IMR-90 (cell line): ENCODE data around the gene TTC28. TPM values are rescaled to one million over a fixed set of nuclear protein-coding genes. Genes with fewer than 3 reads are reported as not detected.

Experiments
- ATAC-seq: fragments of 200-7000 bp; cut with Tn5 transposase; 2 replicates; pipeline ENCODE4 v1.9.1; 2020; ENCODE audit warnings: low read depth, mild to moderate bottlenecking, moderate library complexity
- BruUV-seq: library from RNA; stranded (reverse); fragments of 400-500 nt; replicated peaks from 2 replicates; lab custom pipeline; 2021; lab: Mats Ljungman, UMichigan
- CTCF ChIA-PET: fragments of 300-600 bp; formaldehyde crosslinking; extraction: SDS; loops from one replicate; lab custom pipeline; 2021; ENCODE audit warnings: antibody characterized with exemption; lab: Yijun Ruan, JAX
- POLR2A ChIA-PET: fragments of 300-600 bp; sonication (Branson Sonifier 250); formaldehyde crosslinking; loops from one replicate; lab custom pipeline; 2022; ENCODE audit warnings: antibody characterized with exemption; ENCODE audit not compliant: unreplicated experiment; lab: Charles Lee
- DNase-seq: peaks from one replicate; pipeline ENCODE4 v3.0.0; 2013
- H2AFZ ChIP-seq: replicated peaks from 2 replicates; pipeline ENCODE3; 2013; ENCODE audit warnings: low read length, mild to moderate bottlenecking; ENCODE audit not compliant: poor library complexity
- H2AK5ac ChIP-seq: 2 replicates; pipeline ENCODE4 v1.6.1; 2013; ENCODE audit warnings: low read depth, low read length, inconsistent platforms
- H2AK9ac ChIP-seq: replicated peaks from 2 replicates; pipeline ENCODE3; 2013; ENCODE audit warnings: mild to moderate bottlenecking, low read depth, low read length, moderate library complexity; ENCODE audit not compliant: poor library complexity
- H2BK120ac ChIP-seq: 2 replicates; pipeline ENCODE4 v1.6.1; 2013; ENCODE audit warnings: low read depth, low read length, inconsistent platforms
- H2BK15ac ChIP-seq: 3 replicates; pipeline ENCODE4 v1.6.1; 2013; ENCODE audit warnings: low read depth, low read length, inconsistent platforms
- H2BK20ac ChIP-seq: 2 replicates; pipeline ENCODE4 v1.6.1; 2013; ENCODE audit warnings: low read depth, mild to moderate bottlenecking, inconsistent platforms, low read length, moderate library complexity
- H2BK5ac ChIP-seq: 2 replicates; pipeline ENCODE4 v1.6.1; 2013; ENCODE audit warnings: mild to moderate bottlenecking, low read depth, low read length, inconsistent platforms; ENCODE audit not compliant: poor library complexity, severe bottlenecking
- H3K14ac ChIP-seq: replicated peaks from 2 replicates; pipeline ENCODE4 v1.6.1; 2013; ENCODE audit warnings: low read depth, low read length, inconsistent platforms
- H3K18ac ChIP-seq: 2 replicates; pipeline ENCODE4 v1.6.1; 2013; ENCODE audit warnings: low read depth, low read length, control low read depth
- H3K23ac ChIP-seq: 2 replicates; pipeline ENCODE4 v1.6.1; 2013; ENCODE audit warnings: low read depth, low read length, inconsistent platforms
- H3K27ac ChIP-seq: 2 replicates; pipeline ENCODE4 v1.5.1; 2013; ENCODE audit warnings: mild to moderate bottlenecking, control low read depth, low read length; ENCODE audit not compliant: insufficient read depth
- H3K27me3 ChIP-seq: 2 replicates; pipeline ENCODE4 v1.6.1; 2013; ENCODE audit warnings: low read length; ENCODE audit not compliant: control insufficient read depth, insufficient read depth
- H3K36me3 ChIP-seq: 2 replicates; pipeline ENCODE4 v1.6.1; 2013; ENCODE audit warnings: low read length, mixed read lengths; ENCODE audit not compliant: control insufficient read depth, insufficient read depth
- H3K4ac ChIP-seq: 2 replicates; pipeline ENCODE4 v1.6.1; 2013; ENCODE audit warnings: low read depth, low read length, inconsistent platforms
- H3K4me1 ChIP-seq: 2 replicates; pipeline ENCODE4 v1.6.1; 2013; ENCODE audit warnings: low read length, mixed read lengths; ENCODE audit not compliant: control insufficient read depth, insufficient read depth
- H3K4me2 ChIP-seq: 2 replicates; pipeline ENCODE4 v1.6.1; 2013; ENCODE audit warnings: low read depth, mild to moderate bottlenecking, control low read depth, low read length, moderate library complexity
- H3K4me3 ChIP-seq: 2 replicates; pipeline ENCODE4 v1.5.1; 2013; ENCODE audit warnings: low read depth, mild to moderate bottlenecking, control low read depth, low read length, moderate library complexity; ENCODE audit not compliant: insufficient read depth
- H3K56ac ChIP-seq: 2 replicates; pipeline ENCODE4 v1.6.1; 2013; ENCODE audit warnings: low read length, inconsistent platforms; ENCODE audit not compliant: insufficient read depth; ENCODE audit errors: extremely low read depth
- H3K79me1 ChIP-seq, 2 experiments: 2 replicates each; pipeline ENCODE4 v1.6.1; 2013; ENCODE audit warnings: low read length in 2 of 2, inconsistent platforms in 1 of 2, low read depth in 1 of 2
- H3K9ac ChIP-seq: 2 replicates; pipeline ENCODE4 v1.6.1; 2013; ENCODE audit warnings: low read depth, low read length, control low read depth
- H3K9me1 ChIP-seq: 2 replicates; pipeline ENCODE4 v1.6.1; 2013; ENCODE audit warnings: low read length, inconsistent platforms; ENCODE audit not compliant: insufficient read depth
- H3K9me3 ChIP-seq: 2 replicates; pipeline ENCODE4 v1.6.1; 2013; ENCODE audit warnings: low read length; ENCODE audit not compliant: control insufficient read depth, insufficient read depth
- H4K20me1 ChIP-seq: 2 replicates; pipeline ENCODE4 v1.6.1; 2013; ENCODE audit warnings: low read length, inconsistent platforms; ENCODE audit not compliant: insufficient read depth
- H4K5ac ChIP-seq: 2 replicates; pipeline ENCODE4 v1.6.1; 2013; ENCODE audit warnings: mild to moderate bottlenecking, low read depth, low read length, control low read depth
- H4K8ac ChIP-seq, 2 experiments: 2 replicates each; pipeline ENCODE4 v1.6.1; 2013; ENCODE audit warnings: low read depth in 2 of 2, low read length in 2 of 2, control low read depth in 1 of 2, inconsistent platforms in 1 of 2
- H4K91ac ChIP-seq: 2 replicates; pipeline ENCODE4 v1.6.1; 2013; ENCODE audit warnings: low read depth, low read length, inconsistent platforms; ENCODE audit not compliant: insufficient read depth
- CHD1 ChIP-seq: IDR thresholded peaks from 2 replicates; pipeline ENCODE4 v1.6.1; 2012; ENCODE audit warnings: low read depth, low read length, improper control_type of control experiment
- CTCF ChIP-seq: conservative IDR thresholded peaks from 2 replicates; pipeline ENCODE4 v1.5.1; 2012; ENCODE audit warnings: mild to moderate bottlenecking, low read depth, low read length, improper control_type of control experiment
- MAZ ChIP-seq: IDR thresholded peaks from 2 replicates; pipeline ENCODE4 v1.6.1; 2012; ENCODE audit warnings: low read depth, mild to moderate bottlenecking, low read length, improper control_type of control experiment, moderate library complexity, borderline replicate concordance
- NFE2L2 ChIP-seq: fragments of 150-350 bp; IDR thresholded peaks from 2 replicates; pipeline ENCODE4 v1.6.1; 2016; ENCODE audit warnings: low read depth, mild to moderate bottlenecking, low read length
- WGBS, 2 experiments: methylation state at CpG; one replicate each; pipeline versions ENCODE4 v1.1.5 to v1.1.7; 2013; ENCODE audit warnings: missing lambda C conversion rate in 2 of 2; ENCODE audit not compliant: insufficient read length in 1 of 2; ENCODE audit errors: extremely low coverage in 2 of 2; 5-methylcytosine and 5-hydroxymethylcytosine counted together
- dilution Hi-C: fragments of 300-500 bp; cut with HindIII; formaldehyde crosslinking; loops from one replicate; pipeline ENCODE4 v1.14.3; 2018; ENCODE audit warnings: low sequenced_read_pairs; ENCODE audit not compliant: unreplicated experiment
- in situ Hi-C: fragments of 300-500 bp; cut with MboI; formaldehyde crosslinking; loops from 3 replicates; pipeline ENCODE4 v1.14.3; 2019; ENCODE audit warnings: low sequenced_read_pairs, inconsistent platforms, mixed read lengths
- intact Hi-C: fragments of 100-400 bp; cut with micrococcal nuclease; formaldehyde crosslinking; loops from 2 replicates; pipeline ENCODE4 v1.10.0; 2022
- polyA plus RNA-seq, 3 experiments: library from polyadenylated mRNA; depleted of rRNA; stranded (reverse); fragments of >200 nt; gene quantifications; 2 replicates each; pipeline ENCODE4 v1.2.3, GENCODE V29; 2012; ENCODE audit warnings: low replicate concordance in 1 of 3
- total RNA-seq: library from RNA; depleted of rRNA; stranded (reverse); fragments of >200 nt; gene quantifications from 2 replicates; pipeline ENCODE4 v1.2.3, GENCODE V29; 2012
- TF ChIP-seq, protein P1 (sequence below): fragments of 150-350 bp; IDR thresholded peaks from 2 replicates; pipeline ENCODE4 v1.6.1; 2016; ENCODE audit warnings: low read depth, mild to moderate bottlenecking, low read length, moderate library complexity, borderline replicate concordance
- TF ChIP-seq, protein P2 (sequence below): fragments of 150-350 bp; IDR thresholded peaks from 2 replicates; pipeline ENCODE4 v1.6.1; 2017; ENCODE audit warnings: mild to moderate bottlenecking, antibody characterized with exemption, low read length, low read depth

TTC28 gene
- total and polyA plus RNA-seq, 2 of the 4 experiments (the other 2 are of a cell fraction) = 5.6 to 13.3 TPM

DNA sequence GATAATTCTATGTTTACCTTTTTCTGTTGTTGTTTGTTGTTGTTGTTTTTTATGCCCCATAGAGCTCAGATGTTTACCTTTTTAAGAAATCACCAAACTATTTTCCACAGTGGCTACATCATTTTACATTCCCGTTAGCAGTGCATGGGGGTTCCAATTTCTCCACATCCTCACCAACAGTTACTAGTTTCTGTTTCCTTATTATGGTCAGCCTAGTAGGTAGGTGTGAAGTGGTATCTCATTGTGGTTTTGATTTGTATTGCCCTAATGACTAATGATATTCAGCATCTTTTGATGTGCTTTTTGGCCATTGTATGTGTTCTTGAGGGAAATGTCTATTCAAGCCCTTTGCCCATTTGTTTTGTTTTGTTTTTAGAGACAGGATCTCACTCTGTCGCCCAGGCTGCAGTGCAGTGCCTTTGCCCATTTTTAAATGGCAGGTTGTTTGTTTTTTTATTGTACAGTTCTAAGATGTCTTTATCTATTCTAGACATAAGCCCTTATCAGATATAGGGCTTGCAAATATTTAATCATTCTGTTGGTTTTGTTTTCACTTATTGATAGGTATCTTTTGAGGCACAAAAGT is 34.5 kb upstream of the TTC28 start:
- no peak overlapping the region for H2AK9ac ChIP-seq
- dilution Hi-C loops = no loop called here
- BruUV-seq = no TSS peak
- no peak overlapping the region for H3K23ac ChIP-seq
- CTCF ChIA-PET = no interaction called here
- H2BK20ac ChIP-seq = no peak overlapping the region
- no peaks in the 10 kb centered on the region for H3K27me3 ChIP-seq
- no peak overlapping the region for H3K9ac ChIP-seq
- no peak overlapping the region for H4K8ac ChIP-seq
- 0 out of 2 replicates have a peak, but pooled peaks cover 3% of the 10 kb centered on the region for H4K20me1 ChIP-seq
- no peak overlapping the region for H3K14ac ChIP-seq
- H2BK5ac ChIP-seq = no peak overlapping the region
- intact Hi-C loops = loop anchor here (5.0 kb wide), 1 partner anchor 58 kb away; the partner anchor contains the start of gene CCDC117
- no peaks in the 10 kb centered on the region for H3K9me3 ChIP-seq
- no peak overlapping the region for H3K27ac ChIP-seq
- peak overlapping the region; percentile 39; the same call in 1 of the 2 replicates for H3K18ac ChIP-seq
- H3K4me2 ChIP-seq = no peak overlapping the region
- no peak overlapping the region for H4K91ac ChIP-seq
- H3K4me1 ChIP-seq = peaks cover 12% of the 10 kb centered on the region
- POLR2A ChIA-PET = no interaction called here
- H2AFZ ChIP-seq = no peak overlapping the region
- TF ChIP-seq, protein P1, sequence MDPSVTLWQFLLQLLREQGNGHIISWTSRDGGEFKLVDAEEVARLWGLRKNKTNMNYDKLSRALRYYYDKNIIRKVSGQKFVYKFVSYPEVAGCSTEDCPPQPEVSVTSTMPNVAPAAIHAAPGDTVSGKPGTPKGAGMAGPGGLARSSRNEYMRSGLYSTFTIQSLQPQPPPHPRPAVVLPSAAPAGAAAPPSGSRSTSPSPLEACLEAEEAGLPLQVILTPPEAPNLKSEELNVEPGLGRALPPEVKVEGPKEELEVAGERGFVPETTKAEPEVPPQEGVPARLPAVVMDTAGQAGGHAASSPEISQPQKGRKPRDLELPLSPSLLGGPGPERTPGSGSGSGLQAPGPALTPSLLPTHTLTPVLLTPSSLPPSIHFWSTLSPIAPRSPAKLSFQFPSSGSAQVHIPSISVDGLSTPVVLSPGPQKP = no peak
- no peak for TF ChIP-seq CTCF
- TF ChIP-seq, protein P2, sequence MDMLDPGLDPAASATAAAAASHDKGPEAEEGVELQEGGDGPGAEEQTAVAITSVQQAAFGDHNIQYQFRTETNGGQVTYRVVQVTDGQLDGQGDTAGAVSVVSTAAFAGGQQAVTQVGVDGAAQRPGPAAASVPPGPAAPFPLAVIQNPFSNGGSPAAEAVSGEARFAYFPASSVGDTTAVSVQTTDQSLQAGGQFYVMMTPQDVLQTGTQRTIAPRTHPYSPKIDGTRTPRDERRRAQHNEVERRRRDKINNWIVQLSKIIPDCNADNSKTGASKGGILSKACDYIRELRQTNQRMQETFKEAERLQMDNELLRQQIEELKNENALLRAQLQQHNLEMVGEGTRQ = no peak
- no peak for TF ChIP-seq MAZ
- no peak for TF ChIP-seq CHD1
- TF ChIP-seq NFE2L2 = no peak
- H2BK120ac ChIP-seq = no peak overlapping the region; the same call in 1 of the 2 replicates
- H3K9me1 ChIP-seq = peaks cover 3% of the 10 kb centered on the region; the same call in 1 of the 2 replicates
- in situ Hi-C loops = no loop called here
- no peak overlapping the region for H3K4ac ChIP-seq
- H2BK15ac ChIP-seq = peak overlapping the region; percentile 44; the same call in 1 of the 3 replicates
- no peak overlapping the region for H3K4me3 ChIP-seq
- no peak overlapping the region for H3K56ac ChIP-seq
- H3K79me1 ChIP-seq = 0 out of 4 replicates have a peak, but pooled peaks cover 0 to 3% of the 10 kb centered on the region in 2 experiments
- DNase-seq (no peak), ATAC-seq (no peak)
- H3K36me3 ChIP-seq = no peaks in the 10 kb centered on the region
- no peak overlapping the region for H4K5ac ChIP-seq
- 0 out of 2 replicates have a peak overlapping the region, but pooled peaks have one; percentile 2 for H2AK5ac ChIP-seq
- WGBS, 2 experiments = no CpG with 5 or more reads among the region's 2 CpGs
